ACC112 (cell line): Measurements from ENCODE around the gene SHOC2.

Source experiments
- H2AFZ ChIP-seq: fragments of 200-600 bp; sonication (generic); one replicate; pipeline ENCODE4 v1.6.0; 2017; ENCODE audit warnings: antibody characterized with exemption, low read length; ENCODE audit not compliant: unreplicated experiment
- H3K27ac ChIP-seq: fragments of 200-600 bp; sonication (generic); 2 replicates; pipeline ENCODE4 v1.5.1; 2014; ENCODE audit warnings: low read depth, mild to moderate bottlenecking, antibody characterized with exemption, low read length, moderate library complexity
- H3K27me3 ChIP-seq: fragments of 200-600 bp; sonication (generic); 2 replicates; pipeline ENCODE4 v1.6.1; 2014; ENCODE audit warnings: mild to moderate bottlenecking, antibody characterized with exemption, low read length, moderate library complexity, mixed read lengths; ENCODE audit not compliant: insufficient read depth
- H3K36me3 ChIP-seq: fragments of 200-600 bp; sonication (generic); 2 replicates; pipeline ENCODE4 v1.6.1; 2016; ENCODE audit warnings: mild to moderate bottlenecking, antibody characterized with exemption, low read length, moderate library complexity, mixed read lengths; ENCODE audit not compliant: insufficient read depth
- H3K4me1 ChIP-seq: fragments of 200-600 bp; sonication (generic); one replicate; pipeline ENCODE4 v1.6.1; 2016; ENCODE audit warnings: low read length, mixed read lengths; ENCODE audit not compliant: insufficient read depth, unreplicated experiment, control insufficient read depth
- H3K4me3 ChIP-seq: fragments of 200-600 bp; sonication (generic); 2 replicates; pipeline ENCODE4 v1.5.1; 2014; ENCODE audit warnings: mild to moderate bottlenecking, low read depth, low read length
- H3K79me2 ChIP-seq: fragments of 200-600 bp; sonication (generic); one replicate; pipeline ENCODE4 v1.6.0; 2016; ENCODE audit warnings: low read length; ENCODE audit not compliant: control insufficient read depth, unreplicated experiment, insufficient read depth

Gene SHOC2

DNA sequence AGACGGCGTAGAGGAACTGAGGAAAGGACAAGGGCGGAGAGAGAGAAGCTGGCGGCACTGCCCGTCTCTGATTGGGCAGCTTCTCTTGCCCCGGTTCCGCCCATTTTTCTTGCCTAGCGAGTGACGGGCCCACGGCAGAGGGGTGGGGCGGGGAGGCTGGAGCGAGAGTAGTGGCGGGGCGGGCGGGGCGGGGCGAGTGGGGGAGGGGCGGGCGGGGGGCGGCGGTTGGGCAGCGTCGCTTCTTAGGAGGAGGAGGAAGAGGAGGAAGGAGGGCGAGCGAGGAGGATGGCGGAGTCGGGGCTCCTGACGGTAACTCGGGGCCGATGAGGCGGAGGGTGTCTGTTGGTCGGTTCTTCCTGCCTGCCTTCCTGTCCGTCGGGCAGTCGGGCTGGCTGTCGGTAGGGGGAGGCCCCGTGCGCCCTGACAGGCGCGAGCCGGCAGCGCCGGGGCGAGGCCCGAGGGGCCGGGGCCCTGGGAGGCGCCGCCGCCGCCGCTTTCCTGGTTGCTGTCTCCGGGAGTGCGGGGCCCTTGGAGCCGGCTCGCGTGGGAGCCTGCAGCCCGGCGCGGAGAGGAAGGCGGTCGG is at the start of gene SHOC2:
TSS of gene SHOC2 (plus strand) at position 256 of the 583 bp plus-strand sequence. CDS start 44,755 bp downstream, outside the sequence.
- H3K36me3 ChIP-seq, result 0 out of 2 replicates have a peak, but pooled peaks cover 3% of the 10 kb centered on the region
- peak within 1 kb of the TSS; percentile 97 for H3K27ac ChIP-seq
- H3K79me2 ChIP-seq, result peaks cover 56% of the 10 kb centered on the region
- peak within 1 kb of the TSS; percentile 96 for H3K4me3 ChIP-seq
- peaks cover 19% of the 10 kb centered on the region for H3K4me1 ChIP-seq
- H2AFZ ChIP-seq, result peak within 1 kb of the TSS; percentile 86
- H3K27me3 ChIP-seq, result no peaks in the 10 kb centered on the region

GRCh38 chr10:110870823-110871297 is 48.5 kb upstream of the SHOC2 start:
- Histone ChIP-seq H3K27me3 (no peaks in the 10 kb centered on the region), H3K36me3 (no peaks in the 10 kb centered on the region), H3K4me3 (peak overlapping the region; percentile 87), H3K4me1 (peaks cover 15% of the 10 kb centered on the region), H2AFZ (peak overlapping the region; percentile 74), H3K27ac (peak overlapping the region; percentile 51), H3K79me2 (peaks cover 31% of the 10 kb centered on the region)

- Histone ChIP-seq H3K36me3 (no peaks in the 10 kb centered on the region; the same call in 1 of the 2 replicates), H3K4me3 (peak within 1 kb of the TSS; percentile 87), H2AFZ (peak within 1 kb of the TSS; percentile 74), H3K4me1 (peaks cover 11% of the 10 kb centered on the region), H3K27me3 (no peaks in the 10 kb centered on the region), H3K27ac (peak within 1 kb of the TSS; percentile 76), H3K79me2 (peaks cover 32% of the 10 kb centered on the region)
Measured at GRCh38 chr10:110871298-110872084, 47.9 kb upstream of the SHOC2 start, which contains the start of gene PDCD4. Gene PDCD4 (plus strand): TSS chr10:110871928. CDS start chr10:110876028, 4,100 bp downstream.

GRCh38 chr10:110872145-110872983 is 47.0 kb upstream of the SHOC2 start:
- peak overlapping the region; percentile 64 for H2AFZ ChIP-seq

DNA sequence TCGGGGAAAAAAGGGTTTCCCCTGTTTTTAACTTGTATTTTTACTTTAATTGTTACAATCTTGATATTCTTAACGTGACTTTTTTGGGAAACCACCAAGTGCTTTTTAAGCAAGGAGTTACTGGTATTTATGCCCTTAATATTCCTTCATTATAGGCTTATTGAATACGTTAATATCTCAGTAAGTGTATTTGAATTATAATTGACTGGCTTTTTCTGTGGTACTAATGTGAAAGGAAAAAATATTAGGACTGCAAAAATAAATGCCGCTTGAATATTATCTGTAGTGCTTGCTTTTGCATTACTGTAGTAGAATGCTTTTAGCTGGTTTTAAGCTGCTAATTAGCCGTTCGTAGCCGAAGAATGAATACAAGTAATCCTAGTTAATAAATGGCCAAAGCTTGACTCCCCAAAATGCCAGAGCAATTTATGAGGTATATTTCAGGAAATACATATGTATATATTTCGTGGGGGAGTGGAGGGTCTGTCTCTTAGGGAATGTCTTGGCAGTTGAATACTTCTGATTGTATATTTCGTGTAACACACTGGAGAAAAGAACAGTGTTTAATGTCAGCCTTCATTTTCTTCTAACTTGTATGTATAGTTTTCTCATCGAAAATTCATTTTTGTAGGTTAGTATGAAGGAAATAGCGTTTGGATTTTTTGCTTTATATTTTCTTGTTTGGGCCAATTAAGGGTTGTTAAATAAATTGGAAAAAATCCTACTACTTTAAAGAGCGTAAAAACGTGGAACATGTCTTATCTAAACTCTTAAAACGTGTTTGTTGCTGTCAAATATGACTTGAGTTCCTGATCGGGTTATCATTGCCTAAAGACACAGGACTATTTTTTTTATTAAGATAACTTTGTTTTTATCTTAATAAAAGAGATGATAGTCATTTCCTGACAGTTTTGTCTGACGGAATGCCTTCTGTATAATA is 46.1 kb upstream of the SHOC2 start:
- Histone ChIP-seq H3K79me2 (peaks cover 36% of the 10 kb centered on the region), H3K4me3 (peak overlapping the region; percentile 87), H3K27ac (peak overlapping the region; percentile 76), H3K36me3 (peaks cover 4% of the 10 kb centered on the region), H3K27me3 (no peaks in the 10 kb centered on the region), H3K4me1 (peaks cover 11% of the 10 kb centered on the region), H2AFZ (peak overlapping the region; percentile 64)

More at GRCh38 chr10:110872145-110872983, 47.0 kb upstream of the SHOC2 start:
- Histone ChIP-seq H3K36me3 (no peaks in the 10 kb centered on the region; the same call in 1 of the 2 replicates), H3K4me3 (peak overlapping the region; percentile 87), H3K79me2 (peaks cover 32% of the 10 kb centered on the region), H3K4me1 (peaks cover 11% of the 10 kb centered on the region), H3K27me3 (no peaks in the 10 kb centered on the region), H3K27ac (peak overlapping the region; percentile 76)

GRCh38 chr10:110873951-110874350 is 45.5 kb upstream of the SHOC2 start:
- H3K4me1 ChIP-seq, result peaks cover 11% of the 10 kb centered on the region
- H3K4me3 ChIP-seq, result peak overlapping the region; percentile 87
- H3K36me3 ChIP-seq, result peaks cover 6% of the 10 kb centered on the region
- H3K79me2 ChIP-seq, result peaks cover 36% of the 10 kb centered on the region
- no peak overlapping the region for H2AFZ ChIP-seq
- peak overlapping the region; percentile 76; the same call in 1 of the 2 replicates for H3K27ac ChIP-seq
- H3K27me3 ChIP-seq, result no peaks in the 10 kb centered on the region

DNA sequence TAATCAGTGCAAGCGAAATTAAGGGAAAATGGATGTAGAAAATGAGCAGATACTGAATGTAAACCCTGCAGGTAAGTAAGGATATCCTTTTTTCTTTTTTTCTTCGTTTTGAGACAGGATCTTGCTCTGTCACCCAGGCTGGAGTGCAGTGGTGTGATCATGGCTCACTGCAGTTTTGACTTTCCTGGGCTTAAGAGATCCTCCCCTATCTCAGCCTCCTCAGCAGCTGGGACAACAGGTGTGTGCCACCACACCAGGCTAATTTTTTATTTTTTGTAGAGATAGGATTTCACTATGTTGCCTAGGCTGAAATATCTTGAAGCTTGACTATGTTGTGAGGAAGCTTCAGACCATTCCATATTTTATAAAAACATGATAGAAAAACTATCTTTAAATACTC is 43.4 kb upstream of the SHOC2 start:
- Histone ChIP-seq H3K4me3 (no peak overlapping the region), H3K36me3 (peaks cover 20% of the 10 kb centered on the region), H3K27ac (no peak overlapping the region), H3K27me3 (no peaks in the 10 kb centered on the region), H3K4me1 (peaks cover 7% of the 10 kb centered on the region), H2AFZ (no peak overlapping the region), H3K79me2 (peaks cover 36% of the 10 kb centered on the region)

DNA sequence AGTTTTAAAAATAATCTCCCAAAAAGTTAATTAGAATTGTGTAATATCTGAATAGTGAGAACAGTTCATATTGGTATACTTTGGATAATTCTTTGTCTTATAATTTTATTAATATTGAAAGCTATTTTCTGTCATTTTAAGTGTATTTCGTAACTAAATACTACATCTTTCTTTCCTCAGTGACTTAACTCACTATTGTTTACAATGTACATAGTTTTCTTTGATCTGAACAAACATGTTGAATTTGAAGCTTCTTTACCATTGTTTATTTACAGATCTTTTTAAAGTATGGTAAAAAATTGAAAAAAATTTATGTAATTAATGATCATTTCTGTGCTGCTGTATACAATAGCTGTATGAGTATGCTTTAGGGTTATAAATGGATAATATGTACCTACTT is 42.6 kb upstream of the SHOC2 start:
- H3K36me3 ChIP-seq, result peaks cover 24% of the 10 kb centered on the region
- H3K4me3 ChIP-seq, result no peak overlapping the region
- no peak overlapping the region for H3K27ac ChIP-seq
- H3K4me1 ChIP-seq, result peaks cover 4% of the 10 kb centered on the region
- H2AFZ ChIP-seq, result no peak overlapping the region
- peaks cover 36% of the 10 kb centered on the region for H3K79me2 ChIP-seq
- H3K27me3 ChIP-seq, result no peaks in the 10 kb centered on the region

GRCh38 chr10:110880012-110880411 is 39.4 kb upstream of the SHOC2 start:
- Histone ChIP-seq H2AFZ (no peak overlapping the region), H3K4me3 (no peak overlapping the region), H3K27me3 (no peaks in the 10 kb centered on the region), H3K79me2 (peaks cover 12% of the 10 kb centered on the region), H3K36me3 (peaks cover 41% of the 10 kb centered on the region), H3K4me1 (no peaks in the 10 kb centered on the region), H3K27ac (no peak overlapping the region)
